IPS-NIHi7 (cell line): ENCODE data around the gene ZDHHC11.
"Not testable (repeated sequence)": the region's sequence is repeated elsewhere in the genome, so short reads cannot be mapped to it uniquely, and the experiment has no call there.

Experiments used
- DNase-seq: peaks from one replicate; pipeline ENCODE4 v3.0.0; 2012; ENCODE audit warnings: mixed read lengths; ENCODE audit errors: extremely low spot score

Gene ZDHHC11

GRCh38 chr5:775961-776861, 74.6 kb downstream of the ZDHHC11 start:
- DNase-seq: peak; percentile 15

- DNase-seq: peak; percentile 1
Measured at GRCh38 chr5:775595-775960, 75.2 kb downstream of the ZDHHC11 start.

GRCh38 chr5:774854-775505, 75.8 kb downstream of the ZDHHC11 start:
- peak; percentile 10 for DNase-seq

- peak; percentile 14 for DNase-seq
Measured at GRCh38 chr5:774304-774703, 76.5 kb downstream of the ZDHHC11 start.

- DNase-seq: peak; percentile 6
Measured at GRCh38 chr5:773517-774264, 77.1 kb downstream of the ZDHHC11 start.

- peak; percentile 5 for DNase-seq
Measured at GRCh38 chr5:772931-773330, 77.9 kb downstream of the ZDHHC11 start.

- not testable (repeated sequence) for DNase-seq
Measured at GRCh38 chr5:772547-772890, 78.3 kb downstream of the ZDHHC11 start.

GRCh38 chr5:771841-772546, 78.8 kb downstream of the ZDHHC11 start:
- DNase-seq: not testable (repeated sequence)

GRCh38 chr5:771087-771781, 79.6 kb downstream of the ZDHHC11 start:
- DNase-seq: peak; percentile 9

GRCh38 chr5:770585-770984, 80.2 kb downstream of the ZDHHC11 start:
- DNase-seq: peak; percentile 7

GRCh38 chr5:769485-770145, 81.2 kb downstream of the ZDHHC11 start:
- DNase-seq: peak; percentile 3

GRCh38 chr5:766666-767431, 83.9 kb downstream of the ZDHHC11 start:
- no peak for DNase-seq

- DNase-seq: no peak
Measured at GRCh38 chr5:765948-766631, 84.7 kb downstream of the ZDHHC11 start.

- no peak for DNase-seq
Measured at GRCh38 chr5:763998-764781, 86.6 kb downstream of the ZDHHC11 start.

- no peak for DNase-seq
Measured at GRCh38 chr5:763397-763796, 87.4 kb downstream of the ZDHHC11 start.

GRCh38 chr5:762996-763395, 87.8 kb downstream of the ZDHHC11 start:
- DNase-seq: not testable (repeated sequence)

GRCh38 chr5:761854-762710, 88.7 kb downstream of the ZDHHC11 start:
- no peak for DNase-seq
